ENCODE measurements around the gene MARCHF10.
"Not testable (repeated sequence)": the region's sequence is repeated elsewhere in the genome, so short reads cannot be mapped to it uniquely, and the experiment has no call there.

The MARCHF10 gene, protein sequence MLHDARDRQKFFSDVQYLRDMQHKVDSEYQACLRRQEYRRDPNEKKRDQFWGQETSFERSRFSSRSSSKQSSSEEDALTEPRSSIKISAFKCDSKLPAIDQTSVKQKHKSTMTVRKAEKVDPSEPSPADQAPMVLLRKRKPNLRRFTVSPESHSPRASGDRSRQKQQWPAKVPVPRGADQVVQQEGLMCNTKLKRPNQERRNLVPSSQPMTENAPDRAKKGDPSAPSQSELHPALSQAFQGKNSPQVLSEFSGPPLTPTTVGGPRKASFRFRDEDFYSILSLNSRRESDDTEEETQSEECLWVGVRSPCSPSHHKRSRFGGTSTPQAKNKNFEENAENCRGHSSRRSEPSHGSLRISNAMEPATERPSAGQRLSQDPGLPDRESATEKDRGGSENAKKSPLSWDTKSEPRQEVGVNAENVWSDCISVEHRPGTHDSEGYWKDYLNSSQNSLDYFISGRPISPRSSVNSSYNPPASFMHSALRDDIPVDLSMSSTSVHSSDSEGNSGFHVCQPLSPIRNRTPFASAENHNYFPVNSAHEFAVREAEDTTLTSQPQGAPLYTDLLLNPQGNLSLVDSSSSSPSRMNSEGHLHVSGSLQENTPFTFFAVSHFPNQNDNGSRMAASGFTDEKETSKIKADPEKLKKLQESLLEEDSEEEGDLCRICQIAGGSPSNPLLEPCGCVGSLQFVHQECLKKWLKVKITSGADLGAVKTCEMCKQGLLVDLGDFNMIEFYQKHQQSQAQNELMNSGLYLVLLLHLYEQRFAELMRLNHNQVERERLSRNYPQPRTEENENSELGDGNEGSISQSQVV

DNA sequence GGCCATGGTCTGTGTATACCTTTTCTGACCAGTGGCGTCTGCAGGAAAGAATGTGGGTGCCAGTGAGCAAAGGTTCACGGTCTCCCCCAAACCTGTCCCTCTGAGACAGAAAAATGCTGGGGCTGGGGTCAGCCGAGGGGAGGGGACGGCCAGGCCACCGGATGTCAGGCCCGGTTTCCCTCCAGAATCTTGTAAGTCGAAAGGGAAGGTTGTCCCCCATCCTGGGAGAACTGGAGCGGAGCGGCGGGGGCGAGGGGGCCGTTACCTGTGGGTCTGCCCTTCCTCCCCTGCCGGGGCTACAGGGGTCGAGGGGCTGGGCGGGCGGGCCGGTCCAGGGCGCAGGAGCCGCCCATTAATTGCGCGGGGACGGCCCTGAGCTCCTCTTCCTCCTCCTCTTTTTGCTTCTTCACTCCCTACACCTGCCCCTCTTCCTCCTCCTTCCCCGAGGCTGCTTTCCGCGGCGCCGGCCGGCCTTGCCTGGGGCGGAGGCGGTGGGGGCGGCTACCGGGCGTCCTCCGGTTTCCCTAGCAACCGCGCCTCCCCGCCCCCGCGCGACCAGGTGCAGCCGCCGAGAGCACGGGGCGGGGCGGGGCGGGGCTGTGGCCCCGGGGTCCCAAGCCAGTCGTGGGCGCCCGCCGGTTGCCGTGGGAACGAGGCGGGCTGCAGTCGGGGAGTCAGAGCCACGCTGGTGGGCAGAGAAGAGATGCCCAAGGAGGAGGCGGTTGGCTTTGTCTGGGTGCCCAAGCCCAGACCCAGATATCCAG is at the start of gene MARCHF10:
Gene MARCHF10 (minus strand): TSS at position 503 of the 764 bp plus-strand sequence. CDS start 6,579 bp downstream, outside the sequence.
- Mint-ChIP-seq H3K4me3 (no peak within 1 kb of the TSS), H3K9me3 (no peaks in the 10 kb centered on the region), H3K4me1 (peaks cover 10% of the 10 kb centered on the region), H3K27me3 (peaks cover 33% of the 10 kb centered on the region), H3K27ac (no peak within 1 kb of the TSS), H3K36me3 (no peaks in the 10 kb centered on the region)

DNA sequence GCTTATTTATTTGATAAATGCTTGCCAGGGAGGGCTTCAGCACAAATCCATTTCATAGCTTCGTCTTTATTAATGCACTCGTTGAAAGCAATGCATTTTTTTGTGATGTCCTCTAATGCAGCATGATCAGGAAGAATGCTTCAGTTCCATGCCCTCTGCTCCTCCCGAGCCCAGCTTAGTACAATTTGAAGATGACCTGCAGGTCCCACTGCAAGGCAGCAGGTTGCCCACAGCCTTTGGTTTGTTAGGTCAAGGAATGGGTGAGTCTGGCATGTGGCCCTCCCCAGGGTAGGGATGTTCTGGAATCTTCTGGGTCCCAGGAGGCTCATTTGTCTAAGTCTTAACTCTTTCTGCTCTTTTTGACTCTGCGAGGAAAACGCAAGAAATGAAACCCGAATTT is 49.4 kb upstream of the MARCHF10 start:
- Mint-ChIP-seq H3K27ac (no peak overlapping the region), H3K36me3 (no peaks in the 10 kb centered on the region), H3K4me3 (no peak overlapping the region), H3K27me3 (no peaks in the 10 kb centered on the region), H3K9me3 (no peaks in the 10 kb centered on the region), H3K4me1 (no peaks in the 10 kb centered on the region)

DNA sequence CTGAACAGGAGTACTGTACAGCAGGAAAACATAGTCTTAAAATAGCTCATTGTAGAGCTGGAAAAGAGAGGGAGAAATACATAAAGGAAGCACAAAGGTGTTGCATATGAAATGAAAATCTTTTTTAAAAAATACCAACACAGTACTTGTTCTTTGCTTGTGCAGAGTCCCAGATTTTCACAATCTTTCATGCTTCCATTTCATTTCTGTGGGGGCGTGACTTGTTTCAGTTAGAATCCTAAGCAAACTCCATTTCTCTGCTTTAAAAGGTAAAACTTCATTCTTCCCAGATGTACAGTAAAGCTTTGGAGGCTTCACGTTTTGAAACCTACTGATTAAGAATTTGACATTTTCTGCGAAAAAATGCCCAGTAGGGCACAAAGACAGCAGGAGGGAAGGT is 48.5 kb upstream of the MARCHF10 start:
- Mint-ChIP-seq H3K27ac (no peak overlapping the region), H3K4me1 (no peaks in the 10 kb centered on the region)

DNA sequence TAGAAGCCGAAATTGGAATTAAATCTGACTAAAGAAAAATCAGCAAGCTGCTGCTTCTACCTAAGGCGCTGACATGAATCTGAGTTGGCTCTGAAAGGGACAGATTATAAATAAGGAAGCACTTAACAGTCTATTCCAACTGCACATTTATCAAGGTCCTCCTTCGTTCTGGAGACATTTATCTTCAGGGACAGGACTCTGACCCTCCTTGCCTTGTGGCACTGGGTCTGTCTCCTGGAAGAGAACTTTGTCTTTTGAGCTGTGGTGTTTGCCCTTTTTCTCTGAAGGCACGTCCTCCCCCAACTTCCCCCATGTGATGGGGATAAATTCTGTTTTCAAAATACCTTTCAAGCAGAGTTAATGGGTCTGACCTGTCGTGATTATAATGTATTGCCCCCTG is 47.0 kb upstream of the MARCHF10 start:
- H3K36me3 Mint-ChIP-seq = no peaks in the 10 kb centered on the region
- H3K4me1 Mint-ChIP-seq = no peaks in the 10 kb centered on the region
- no peak overlapping the region for H3K27ac Mint-ChIP-seq
- no peaks in the 10 kb centered on the region for H3K27me3 Mint-ChIP-seq
- H3K9me3 Mint-ChIP-seq = no peaks in the 10 kb centered on the region
- no peak overlapping the region for H3K4me3 Mint-ChIP-seq

More for the DNA sequence above, 48.5 kb upstream of the MARCHF10 start:
- H3K9me3 Mint-ChIP-seq = no peaks in the 10 kb centered on the region
- H3K4me3 Mint-ChIP-seq = no peak overlapping the region
- no peaks in the 10 kb centered on the region for H3K36me3 Mint-ChIP-seq
- H3K27me3 Mint-ChIP-seq = no peaks in the 10 kb centered on the region

DNA sequence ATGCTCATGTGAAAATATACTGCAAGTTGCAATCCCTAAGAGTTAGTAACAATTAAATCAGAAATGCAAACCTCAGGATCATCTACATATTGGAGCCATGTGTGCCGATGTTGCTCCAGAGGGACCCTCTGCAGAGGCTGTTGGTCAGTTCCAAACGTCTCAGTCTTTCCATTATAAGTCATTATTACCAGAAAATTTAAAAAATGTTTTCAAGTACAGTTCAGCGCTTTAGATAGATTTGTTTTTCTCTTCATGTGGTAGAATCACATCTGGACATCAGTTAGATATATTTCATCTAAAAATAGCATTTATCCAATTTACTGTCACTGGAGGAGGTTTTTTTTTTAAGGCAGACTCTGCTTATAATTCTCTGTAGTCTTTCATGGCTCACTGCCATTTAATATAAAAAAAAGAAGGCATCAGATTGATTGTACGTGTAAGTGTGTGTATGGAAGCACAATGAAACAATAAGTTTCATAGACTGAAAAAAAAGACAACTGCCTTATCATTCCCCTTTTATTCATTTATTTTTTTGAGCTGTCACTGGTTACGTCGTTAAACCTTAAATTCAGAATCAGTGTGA is 46.1 kb upstream of the MARCHF10 start:
- Mint-ChIP-seq H3K27me3 (no peaks in the 10 kb centered on the region), H3K4me1 (no peaks in the 10 kb centered on the region), H3K9me3 (no peaks in the 10 kb centered on the region), H3K4me3 (no peak overlapping the region), H3K27ac (no peak overlapping the region), H3K36me3 (no peaks in the 10 kb centered on the region)

DNA sequence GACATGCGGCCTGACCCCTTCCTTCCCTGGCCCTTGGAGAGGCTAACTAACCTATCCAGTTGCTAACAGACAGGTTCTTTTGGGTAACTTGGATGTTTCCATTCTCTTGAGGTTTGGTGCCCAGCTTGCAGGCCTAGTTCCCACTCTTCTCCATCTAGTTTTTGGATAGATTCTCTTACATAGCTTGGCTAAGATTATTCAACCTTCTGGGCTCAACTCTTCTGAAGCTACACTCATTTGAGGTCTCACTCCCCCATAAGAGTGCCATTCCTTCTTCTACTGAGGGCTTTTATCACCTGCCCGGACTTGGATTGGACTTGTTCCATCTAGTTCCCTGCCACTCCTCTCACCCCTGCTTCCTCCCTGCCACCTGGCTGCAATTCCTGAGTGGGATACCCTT is 44.1 kb upstream of the MARCHF10 start:
- H3K4me3 Mint-ChIP-seq = no peak overlapping the region
- H3K4me1 Mint-ChIP-seq = no peaks in the 10 kb centered on the region
- H3K36me3 Mint-ChIP-seq = no peaks in the 10 kb centered on the region
- no peak overlapping the region for H3K27ac Mint-ChIP-seq
- H3K9me3 Mint-ChIP-seq = no peaks in the 10 kb centered on the region
- H3K27me3 Mint-ChIP-seq = peaks cover 1% of the 10 kb centered on the region

DNA sequence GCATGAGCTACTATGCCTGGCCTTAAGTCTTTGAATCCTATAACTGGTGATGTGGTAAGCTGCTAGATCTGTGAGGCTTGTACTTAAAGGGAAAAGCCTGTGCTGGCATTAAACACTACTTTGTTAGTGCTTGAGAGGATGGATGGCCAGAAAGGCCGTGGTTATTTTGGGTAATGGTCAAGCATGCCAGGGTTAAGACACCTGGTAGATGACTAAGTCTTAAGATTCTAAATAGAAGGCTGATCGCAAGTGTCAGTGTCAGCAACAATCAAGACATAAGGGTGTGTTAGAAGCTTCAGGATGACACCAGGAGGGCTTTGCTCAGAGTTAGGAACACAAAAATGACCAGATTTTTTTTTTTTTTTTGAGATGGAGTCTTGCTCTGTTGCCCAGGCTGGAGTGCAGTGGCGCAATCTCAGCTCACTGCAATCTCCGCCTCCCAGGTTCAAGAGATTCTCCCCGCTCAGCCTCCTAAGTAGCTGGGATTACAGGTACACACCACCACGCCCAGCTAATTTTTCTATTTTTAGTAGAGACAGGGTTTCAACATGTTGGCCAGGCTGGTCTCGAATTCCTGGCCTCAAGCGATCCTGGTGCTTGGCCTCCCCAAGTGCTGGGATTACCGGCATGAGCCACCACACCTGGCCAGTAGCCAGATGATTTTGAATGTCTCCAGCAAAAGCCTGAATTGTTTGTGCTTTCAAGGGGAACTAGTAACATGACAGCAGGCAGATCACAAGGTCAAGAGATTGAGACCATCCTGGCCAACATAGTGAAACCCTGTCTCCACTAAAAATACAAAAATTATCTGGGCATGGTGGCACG is 41.7 kb upstream of the MARCHF10 start:
- not testable (repeated sequence) for H3K4me1 Mint-ChIP-seq, H3K27ac Mint-ChIP-seq, H3K9me3 Mint-ChIP-seq, H3K36me3 Mint-ChIP-seq, H3K27me3 Mint-ChIP-seq, H3K4me3 Mint-ChIP-seq

DNA sequence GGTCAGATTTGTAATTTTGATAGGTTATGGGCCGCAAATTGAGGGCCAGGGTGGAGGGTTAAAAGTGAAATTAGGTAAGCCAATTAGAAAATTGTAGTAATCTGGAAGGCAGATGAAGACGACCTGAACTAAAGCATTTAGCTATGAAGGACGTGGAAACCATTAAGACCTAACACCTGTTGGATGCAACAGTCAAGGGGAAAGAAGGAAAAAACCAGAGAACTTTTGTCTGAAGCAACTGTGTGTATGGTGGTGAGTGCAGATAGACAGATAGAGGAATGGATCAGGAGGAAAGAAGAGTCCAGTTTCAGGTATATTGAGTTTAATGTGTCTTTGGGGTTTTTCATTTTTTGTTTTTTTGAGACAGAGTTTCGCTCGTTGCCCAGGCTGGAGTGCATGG is 40.2 kb upstream of the MARCHF10 start:
- H3K4me1 Mint-ChIP-seq = no peaks in the 10 kb centered on the region
- no peaks in the 10 kb centered on the region for H3K36me3 Mint-ChIP-seq
- H3K27me3 Mint-ChIP-seq = peaks cover 3% of the 10 kb centered on the region
- no peak overlapping the region for H3K27ac Mint-ChIP-seq
- H3K4me3 Mint-ChIP-seq = no peak overlapping the region
- H3K9me3 Mint-ChIP-seq = no peaks in the 10 kb centered on the region

DNA sequence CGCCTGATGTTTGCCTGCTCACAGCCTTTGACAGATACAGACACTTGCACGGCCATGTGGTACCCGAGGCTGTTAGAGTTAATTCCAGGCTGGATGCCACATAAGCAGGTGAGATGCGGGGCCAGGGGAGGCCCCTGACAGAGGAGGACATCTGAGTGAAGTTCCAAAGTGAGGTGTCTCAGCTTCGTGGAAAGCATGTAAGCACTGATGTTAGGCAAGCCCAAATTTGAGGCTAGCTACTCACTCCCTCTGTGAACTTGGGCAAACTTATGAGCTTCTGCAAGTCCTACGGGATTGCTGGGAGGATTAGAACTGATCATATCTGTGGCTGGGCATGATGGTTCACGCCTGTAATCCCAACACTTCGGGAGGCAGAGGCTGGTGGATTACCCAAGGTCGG is 39.3 kb upstream of the MARCHF10 start:
- H3K4me1 Mint-ChIP-seq = no peaks in the 10 kb centered on the region
- peaks cover 3% of the 10 kb centered on the region for H3K27me3 Mint-ChIP-seq
- no peak overlapping the region for H3K4me3 Mint-ChIP-seq
- no peak overlapping the region for H3K27ac Mint-ChIP-seq
- no peaks in the 10 kb centered on the region for H3K36me3 Mint-ChIP-seq
- no peaks in the 10 kb centered on the region for H3K9me3 Mint-ChIP-seq

DNA sequence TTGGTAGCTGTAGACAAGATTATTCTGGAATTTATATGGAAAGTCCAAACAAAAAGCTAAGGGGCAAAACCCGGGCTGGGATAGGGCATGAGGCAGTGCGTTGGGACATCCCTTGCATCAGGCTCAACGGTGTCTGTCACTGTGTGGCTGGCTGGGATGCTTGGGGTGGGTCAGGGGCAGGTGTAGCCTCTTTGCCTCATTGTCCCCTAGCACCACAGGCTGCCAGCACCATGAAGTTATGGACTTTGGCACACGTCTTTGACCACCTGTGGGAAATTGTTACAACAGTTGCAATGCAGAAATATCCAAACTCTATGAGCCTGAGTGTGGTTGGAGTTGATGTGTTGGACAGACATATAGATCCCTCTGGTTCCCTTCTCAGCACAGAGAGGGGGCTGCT is 32.8 kb upstream of the MARCHF10 start:
- no peaks in the 10 kb centered on the region for H3K4me1 Mint-ChIP-seq
- peaks cover 5% of the 10 kb centered on the region for H3K36me3 Mint-ChIP-seq
- peaks cover 16% of the 10 kb centered on the region for H3K27me3 Mint-ChIP-seq
- H3K4me3 Mint-ChIP-seq = no peak overlapping the region
- H3K27ac Mint-ChIP-seq = no peak overlapping the region
- peaks cover 11% of the 10 kb centered on the region for H3K9me3 Mint-ChIP-seq

DNA sequence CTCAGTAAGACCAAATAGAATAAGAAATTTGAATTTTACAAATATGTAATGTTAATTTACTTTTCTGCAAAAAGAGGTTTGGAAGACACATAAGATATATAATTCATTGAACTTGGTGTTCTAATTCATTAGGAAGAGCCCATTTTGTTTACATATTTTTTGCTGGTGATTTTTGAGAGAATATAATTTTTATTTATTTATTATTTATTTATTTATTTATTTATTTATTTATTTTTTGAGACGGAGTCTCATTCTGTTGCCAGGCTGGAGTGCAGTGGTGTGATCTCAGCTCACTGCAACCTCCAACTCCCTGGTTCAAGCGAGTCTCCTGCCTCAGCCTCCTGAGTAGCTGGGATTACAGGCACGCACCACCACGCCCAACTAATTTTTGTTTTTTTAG is 25.7 kb upstream of the MARCHF10 start:
- H3K4me3 Mint-ChIP-seq, H3K27ac Mint-ChIP-seq, H3K9me3 Mint-ChIP-seq, H3K36me3 Mint-ChIP-seq, H3K4me1 Mint-ChIP-seq: not testable (repeated sequence)
- peaks cover 11% of the 10 kb centered on the region for H3K27me3 Mint-ChIP-seq

DNA sequence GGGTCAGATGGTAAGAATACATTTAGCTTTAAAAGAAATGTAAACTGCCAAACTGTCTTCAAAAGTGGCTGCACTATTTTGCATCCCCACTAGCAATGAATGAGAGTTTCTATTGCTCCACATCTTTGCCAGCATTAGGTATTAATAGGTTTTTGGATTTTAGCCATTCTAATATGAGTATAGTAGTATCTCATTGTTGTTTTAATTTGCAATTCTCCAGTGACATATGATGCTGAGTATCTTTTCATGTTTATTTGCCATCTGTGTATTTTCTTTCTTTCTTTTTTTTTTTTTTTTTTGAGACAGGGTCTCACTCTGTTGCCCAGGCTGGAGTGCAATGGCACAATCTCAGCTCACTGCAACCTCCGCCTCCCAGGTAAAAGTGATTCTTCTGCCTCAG is 24.3 kb upstream of the MARCHF10 start:
- H3K4me3 Mint-ChIP-seq = no peak overlapping the region
- peaks cover 5% of the 10 kb centered on the region for H3K27me3 Mint-ChIP-seq
- no peaks in the 10 kb centered on the region for H3K4me1 Mint-ChIP-seq

DNA sequence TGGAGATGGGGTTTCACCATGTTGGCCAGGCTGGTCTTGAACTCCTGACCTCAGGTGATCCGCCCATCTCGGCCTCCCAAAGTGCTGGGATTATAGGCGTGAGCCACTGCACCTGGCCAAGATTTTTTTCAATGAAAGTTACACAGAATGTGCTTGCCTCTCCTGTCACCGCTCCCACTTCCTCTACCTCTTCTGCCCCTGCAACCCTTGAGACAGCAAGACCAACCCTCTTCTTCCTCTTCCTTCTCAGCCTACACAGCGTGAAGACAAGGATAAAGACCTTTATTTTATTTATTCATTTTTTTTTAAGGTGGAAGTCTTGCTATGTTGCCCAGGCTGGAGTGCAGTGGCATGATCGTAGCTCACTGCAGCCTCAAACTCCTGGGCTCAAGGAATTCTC is 23.0 kb upstream of the MARCHF10 start:
- not testable (repeated sequence) for H3K27me3 Mint-ChIP-seq, H3K4me1 Mint-ChIP-seq, H3K4me3 Mint-ChIP-seq, H3K36me3 Mint-ChIP-seq, H3K9me3 Mint-ChIP-seq, H3K27ac Mint-ChIP-seq

More for the DNA sequence above, 24.3 kb upstream of the MARCHF10 start:
- Mint-ChIP-seq H3K27ac (no peak overlapping the region), H3K9me3 (no peaks in the 10 kb centered on the region), H3K36me3 (peaks cover 3% of the 10 kb centered on the region)

DNA sequence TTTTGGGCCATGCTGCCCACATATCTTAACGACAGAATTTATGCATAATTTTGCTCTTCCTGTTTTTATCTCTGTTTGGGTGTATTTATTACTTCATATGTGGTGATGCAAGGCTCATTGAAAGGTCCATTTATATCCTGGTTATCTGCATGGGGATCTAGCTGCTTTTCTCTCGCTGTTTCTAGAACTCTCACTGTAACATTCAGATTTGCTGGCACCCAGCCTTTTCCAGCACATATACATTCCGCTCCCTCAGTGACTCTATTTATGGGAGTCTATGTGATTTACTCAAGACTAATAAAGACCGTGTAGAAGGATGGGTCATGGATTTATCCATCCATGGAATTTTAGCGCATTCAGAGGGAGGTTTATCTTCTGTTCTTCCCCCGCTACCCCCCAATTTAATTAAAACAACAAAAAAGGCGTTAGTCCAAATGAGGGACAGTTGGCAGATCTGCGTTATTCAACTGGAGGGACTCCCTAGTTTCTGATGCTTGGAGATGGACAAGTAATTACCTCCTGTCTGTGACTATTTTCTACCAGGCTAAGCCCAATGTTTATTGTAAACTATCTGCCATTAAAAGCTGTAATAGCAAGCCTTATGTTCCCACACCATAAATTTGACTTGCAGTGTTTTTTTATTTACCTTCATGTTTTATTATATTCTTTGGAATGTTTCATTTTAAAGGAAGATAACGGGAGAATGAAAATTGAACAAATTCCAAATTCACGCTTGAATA is 19.8 kb upstream of the MARCHF10 start:
- H3K27ac Mint-ChIP-seq = no peak overlapping the region
- peaks cover 2% of the 10 kb centered on the region for H3K27me3 Mint-ChIP-seq
- no peak overlapping the region for H3K4me3 Mint-ChIP-seq
- no peaks in the 10 kb centered on the region for H3K9me3 Mint-ChIP-seq
- H3K36me3 Mint-ChIP-seq = no peaks in the 10 kb centered on the region
- no peaks in the 10 kb centered on the region for H3K4me1 Mint-ChIP-seq
